HL-60 (cell line): ENCODE results near the gene GALNT9.

Experiments used
- REST ChIP-seq: IDR thresholded peaks from 2 replicates; pipeline ENCODE4 v1.6.1; 2012; ENCODE audit warnings: low read depth; ENCODE audit not compliant: insufficient replicate concordance
- TF ChIP-seq, protein P1 (sequence below): IDR thresholded peaks from one replicate; pipeline ENCODE4 v1.5.1; 2011; ENCODE audit warnings: low read length, control low read depth, inconsistent platforms; ENCODE audit not compliant: insufficient read depth

- TF ChIP-seq, protein P1, sequence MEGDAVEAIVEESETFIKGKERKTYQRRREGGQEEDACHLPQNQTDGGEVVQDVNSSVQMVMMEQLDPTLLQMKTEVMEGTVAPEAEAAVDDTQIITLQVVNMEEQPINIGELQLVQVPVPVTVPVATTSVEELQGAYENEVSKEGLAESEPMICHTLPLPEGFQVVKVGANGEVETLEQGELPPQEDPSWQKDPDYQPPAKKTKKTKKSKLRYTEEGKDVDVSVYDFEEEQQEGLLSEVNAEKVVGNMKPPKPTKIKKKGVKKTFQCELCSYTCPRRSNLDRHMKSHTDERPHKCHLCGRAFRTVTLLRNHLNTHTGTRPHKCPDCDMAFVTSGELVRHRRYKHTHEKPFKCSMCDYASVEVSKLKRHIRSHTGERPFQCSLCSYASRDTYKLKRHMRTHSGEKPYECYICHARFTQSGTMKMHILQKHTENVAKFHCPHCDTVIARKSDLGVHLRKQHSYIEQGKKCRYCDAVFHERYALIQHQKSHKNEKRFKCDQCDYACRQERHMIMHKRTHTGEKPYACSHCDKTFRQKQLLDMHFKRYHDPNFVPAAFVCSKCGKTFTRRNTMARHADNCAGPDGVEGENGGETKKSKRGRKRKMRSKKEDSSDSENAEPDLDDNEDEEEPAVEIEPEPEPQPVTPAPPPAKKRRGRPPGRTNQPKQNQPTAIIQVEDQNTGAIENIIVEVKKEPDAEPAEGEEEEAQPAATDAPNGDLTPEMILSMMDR: no peak
- no peak for TF ChIP-seq REST
These were observed 17.2 kb upstream of the GALNT9 start for GRCh38 chr12:132346471-132347175.
